22Rv1 (cell line): ENCODE results near the gene KLHL29.

Source experiments
- CTCF ChIP-seq: fragments of 450-650 bp; IDR thresholded peaks from 2 replicates; pipeline ENCODE4 v1.5.1; 2017; ENCODE audit warnings: mild to moderate bottlenecking
- ZFX ChIP-seq: fragments of 450-650 bp; IDR thresholded peaks from 2 replicates; pipeline ENCODE4 v1.6.1; 2017; ENCODE audit warnings: antibody characterized with exemption, borderline replicate concordance

- TF ChIP-seq CTCF (no peak), ZFX (no peak)
Observed at GRCh38 chr2:23496456-23496855, 111.5 kb downstream of the KLHL29 start.
